ENCODE data around the gene SMIM32.

GRCh38 chr5:136143763-136144162, 49.2 kb downstream of the SMIM32 start:
- TF ChIP-seq POLR2AphosphoS5 (IDR thresholded peaks at IDR 0.05; ENCODE audit: borderline replicate concordance, low read depth, low read length) (no peak), EZH2 (IDR thresholded peaks at IDR 0.05) (no peak), FOXP2 (optimal IDR thresholded peaks at IDR 0.05; ENCODE audit: control extremely low read depth, extremely low read length, insufficient read depth) (no peak)
